Gastrocnemius medialis (tissue), 4 donors: ENCODE measurements around the gene ST14. TPM values are rescaled to one million over a fixed set of nuclear protein-coding genes. Genes with fewer than 3 reads are reported as not detected.
"Not testable (repeated sequence)": the region's sequence is repeated elsewhere in the genome, so short reads cannot be mapped to it uniquely, and the experiment has no call there.

Source experiments
- ATAC-seq, 2 donors: fragments of 150-250 bp; one replicate each; pipeline ENCODE4 v1.9.1; 2016
- DNase-seq, 2 donors: peaks; one replicate each; pipeline ENCODE4 v3.0.0-alpha.2; 2019
- H3K27ac ChIP-seq, 4 donors: fragments of 200-600 bp; sonication (generic); 1 replicate in 1 of 4; 2 replicates in 3 of 4; pipeline ENCODE4 v1.5.1; 2016 to 2018; ENCODE audit warnings: mild to moderate bottlenecking in 2 of 4, moderate library complexity in 1 of 4
- H3K27me3 ChIP-seq, 3 donors: fragments of 200-600 bp; sonication (generic) in 2 of 3; 1 replicate in 1 of 3; 2 replicates in 2 of 3; pipeline versions ENCODE4 v1.5.1 to v1.6.0; 2016 to 2019; ENCODE audit warnings: mild to moderate bottlenecking in 1 of 3, moderate library complexity in 1 of 3
- H3K36me3 ChIP-seq, 2 donors: fragments of 200-600 bp; sonication (generic) in 1 of 2; one replicate each; pipeline ENCODE4 v1.5.1; 2017 to 2018
- H3K4me1 ChIP-seq, 2 donors: fragments of 200-600 bp; sonication (generic) in 1 of 2; one replicate each; pipeline ENCODE4 v1.5.1; 2016 to 2017; ENCODE audit warnings: mild to moderate bottlenecking in 2 of 2
- H3K4me3 ChIP-seq, 4 donors: fragments of 200-600 bp; sonication (generic) in 3 of 4; 1 replicate in 1 of 4; 2 replicates in 3 of 4; pipeline ENCODE4 v1.5.1; 2016 to 2019; ENCODE audit warnings: mild to moderate bottlenecking in 2 of 4
- H3K9me3 ChIP-seq, 3 donors: fragments of 200-600 bp; sonication (generic) in 2 of 3; 1 replicate in 1 of 3; 2 replicates in 2 of 3; pipeline ENCODE4 v1.5.1; 2016 to 2019
- POLR2A ChIP-seq, 2 donors: fragments of 450-650 bp; IDR thresholded peaks; one replicate each; pipeline ENCODE4 v1.6.1; 2017; ENCODE audit warnings: antibody characterized with exemption in 2 of 2, mild to moderate bottlenecking in 2 of 2, moderate library complexity in 2 of 2
- in situ Hi-C, 4 donors: fragments of 200-750 bp; cut with MboI; loops; one replicate each; pipeline versions ENCODE4 v1.15.0 to v1.8.0; 2017; ENCODE audit warnings: low sequenced_read_pairs in 4 of 4
- intact Hi-C: fragments of 100-400 bp; cut with DNase I; formaldehyde crosslinking; loops from one replicate; pipeline ENCODE4 v1.15.1; 2023; ENCODE audit warnings: low total_unique reads
- total RNA-seq, 4 donors: library from RNA; depleted of rRNA; stranded (reverse); fragments of >200 nt; gene quantifications; one replicate each; pipeline versions ENCODE4 v1.1.0 to v1.2.3, GENCODE V29; 2016
- TF ChIP-seq, protein P1 (sequence below), 5 experiments: fragments of 450-650 bp in 3 of 5; fragments of 200-600 bp in 2 of 5; sonication (generic) in 2 of 5; IDR thresholded peaks in 4 of 5; conservative IDR thresholded peaks in 1 of 5; 1 replicate in 4 of 5; 2 replicates in 1 of 5; pipeline ENCODE4 v1.5.1; 2016 to 2019; ENCODE audit warnings: antibody characterized with exemption in 5 of 5, mild to moderate bottlenecking in 3 of 5, moderate library complexity in 3 of 5

Gene ST14
- total RNA-seq, 4 donors from 2014 or later = 0.20 to 2.2 (median 1.3) TPM

DNA sequence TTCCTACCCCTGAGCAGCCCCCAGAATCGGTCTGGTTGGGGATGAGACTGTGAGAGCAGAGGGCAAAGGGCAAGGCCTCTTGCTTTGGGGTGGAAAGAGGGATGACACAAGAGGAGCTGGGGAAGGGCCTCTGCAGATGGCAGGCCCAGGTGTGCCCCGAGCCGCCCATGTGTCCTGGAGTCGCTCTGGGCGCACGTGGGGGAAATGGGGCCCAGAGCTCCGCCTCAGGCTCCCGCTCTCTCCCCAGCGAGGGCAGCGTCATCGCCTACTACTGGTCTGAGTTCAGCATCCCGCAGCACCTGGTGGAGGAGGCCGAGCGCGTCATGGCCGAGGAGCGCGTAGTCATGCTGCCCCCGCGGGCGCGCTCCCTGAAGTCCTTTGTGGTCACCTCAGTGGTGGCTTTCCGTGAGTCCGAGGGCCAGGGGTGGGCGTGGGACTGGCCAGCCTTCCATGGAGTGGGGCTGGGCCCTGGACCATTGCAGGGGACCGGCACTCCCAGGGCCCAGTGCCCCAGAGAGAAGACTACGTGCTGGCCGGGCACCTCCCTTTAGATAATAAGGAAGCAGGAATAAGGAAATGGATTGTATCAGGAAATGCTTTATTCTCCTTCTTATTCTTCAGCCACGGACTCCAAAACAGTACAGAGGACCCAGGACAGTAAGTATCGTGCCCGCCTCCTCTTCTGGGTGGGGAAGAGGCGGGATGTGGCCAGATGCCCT lies 30.1 kb downstream of the ST14 start:
- Histone ChIP-seq H3K4me3 (no peak overlapping the region), H3K27me3 (no peaks in the 10 kb centered on the region), H3K4me1 (no peaks in the 10 kb centered on the region), H3K27ac (no peak overlapping the region), H3K9me3 (no peaks in the 10 kb centered on the region), H3K36me3 (no peaks in the 10 kb centered on the region)
- in situ Hi-C loops (no loop called here), intact Hi-C loops (no loop called here)
- no peak for ATAC-seq
- DNase-seq = no peak
- no peak for TF ChIP-seq POLR2A (IDR thresholded peaks at IDR 0.05)
- TF ChIP-seq, protein P1, sequence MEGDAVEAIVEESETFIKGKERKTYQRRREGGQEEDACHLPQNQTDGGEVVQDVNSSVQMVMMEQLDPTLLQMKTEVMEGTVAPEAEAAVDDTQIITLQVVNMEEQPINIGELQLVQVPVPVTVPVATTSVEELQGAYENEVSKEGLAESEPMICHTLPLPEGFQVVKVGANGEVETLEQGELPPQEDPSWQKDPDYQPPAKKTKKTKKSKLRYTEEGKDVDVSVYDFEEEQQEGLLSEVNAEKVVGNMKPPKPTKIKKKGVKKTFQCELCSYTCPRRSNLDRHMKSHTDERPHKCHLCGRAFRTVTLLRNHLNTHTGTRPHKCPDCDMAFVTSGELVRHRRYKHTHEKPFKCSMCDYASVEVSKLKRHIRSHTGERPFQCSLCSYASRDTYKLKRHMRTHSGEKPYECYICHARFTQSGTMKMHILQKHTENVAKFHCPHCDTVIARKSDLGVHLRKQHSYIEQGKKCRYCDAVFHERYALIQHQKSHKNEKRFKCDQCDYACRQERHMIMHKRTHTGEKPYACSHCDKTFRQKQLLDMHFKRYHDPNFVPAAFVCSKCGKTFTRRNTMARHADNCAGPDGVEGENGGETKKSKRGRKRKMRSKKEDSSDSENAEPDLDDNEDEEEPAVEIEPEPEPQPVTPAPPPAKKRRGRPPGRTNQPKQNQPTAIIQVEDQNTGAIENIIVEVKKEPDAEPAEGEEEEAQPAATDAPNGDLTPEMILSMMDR (IDR thresholded peaks at IDR 0.05 in 4 of 5, conservative IDR thresholded peaks at IDR 0.05 in 1 of 5) = no peak

DNA sequence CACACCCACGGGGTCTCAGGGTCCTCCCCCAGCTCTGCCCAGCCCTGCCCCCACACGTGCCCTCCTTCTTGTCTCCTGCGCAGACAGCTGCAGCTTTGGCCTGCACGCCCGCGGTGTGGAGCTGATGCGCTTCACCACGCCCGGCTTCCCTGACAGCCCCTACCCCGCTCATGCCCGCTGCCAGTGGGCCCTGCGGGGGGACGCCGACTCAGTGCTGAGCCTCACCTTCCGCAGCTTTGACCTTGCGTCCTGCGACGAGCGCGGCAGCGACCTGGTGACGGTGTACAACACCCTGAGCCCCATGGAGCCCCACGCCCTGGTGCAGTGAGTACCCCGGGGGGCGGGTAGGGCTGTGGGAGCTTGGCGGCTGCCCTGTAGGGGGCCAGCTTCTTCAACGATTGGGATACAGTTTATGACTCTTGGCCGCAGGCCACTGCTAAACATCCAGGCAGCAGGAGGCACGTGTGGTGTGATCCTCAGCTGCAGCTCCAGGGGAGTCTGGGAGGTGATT lies 30.8 kb downstream of the ST14 start:
- DNase-seq (no peak), ATAC-seq (no peak)
- TF ChIP-seq, protein P1 (IDR thresholded peaks at IDR 0.05 in 4 of 5, conservative IDR thresholded peaks at IDR 0.05 in 1 of 5) = no peak
- TF ChIP-seq POLR2A (IDR thresholded peaks at IDR 0.05) = no peak
- Histone ChIP-seq H3K36me3 (no peaks in the 10 kb centered on the region), H3K9me3 (no peaks in the 10 kb centered on the region), H3K4me1 (no peaks in the 10 kb centered on the region), H3K27me3 (no peaks in the 10 kb centered on the region), H3K27ac (no peak overlapping the region), H3K4me3 (no peak overlapping the region)
- in situ Hi-C loops (no loop called here), intact Hi-C loops (no loop called here)

DNA sequence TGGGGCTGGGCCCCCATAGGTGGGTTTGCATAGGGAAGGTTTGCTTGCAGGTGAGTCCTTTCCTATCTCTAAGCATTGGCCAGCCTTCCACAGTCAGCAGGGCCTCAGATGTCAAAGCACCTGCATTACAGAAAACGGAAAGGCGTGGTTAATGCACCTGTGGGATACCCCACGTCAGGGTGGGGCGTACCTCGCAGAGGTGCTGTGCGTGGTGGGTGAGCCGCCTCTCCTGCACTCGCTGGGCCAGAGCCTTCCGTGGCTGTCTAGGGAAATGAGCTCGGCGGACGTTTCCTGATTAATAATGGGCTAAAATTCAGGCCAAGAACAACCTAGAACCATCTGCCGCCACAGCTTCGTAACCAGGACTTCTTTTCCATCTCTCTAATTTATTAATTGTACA lies 32.3 kb downstream of the ST14 start:
- Histone ChIP-seq H3K27ac (no peak overlapping the region), H3K4me3 (no peak overlapping the region), H3K4me1 (no peaks in the 10 kb centered on the region), H3K36me3 (no peaks in the 10 kb centered on the region), H3K9me3 (no peaks in the 10 kb centered on the region), H3K27me3 (no peaks in the 10 kb centered on the region)
- DNase-seq (no peak), ATAC-seq (no peak)
- TF ChIP-seq, protein P1 (IDR thresholded peaks at IDR 0.05 in 4 of 5, conservative IDR thresholded peaks at IDR 0.05 in 1 of 5) = no peak
- no peak for TF ChIP-seq POLR2A (IDR thresholded peaks at IDR 0.05)
- in situ Hi-C loops (no loop called here), intact Hi-C loops (no loop called here)

DNA sequence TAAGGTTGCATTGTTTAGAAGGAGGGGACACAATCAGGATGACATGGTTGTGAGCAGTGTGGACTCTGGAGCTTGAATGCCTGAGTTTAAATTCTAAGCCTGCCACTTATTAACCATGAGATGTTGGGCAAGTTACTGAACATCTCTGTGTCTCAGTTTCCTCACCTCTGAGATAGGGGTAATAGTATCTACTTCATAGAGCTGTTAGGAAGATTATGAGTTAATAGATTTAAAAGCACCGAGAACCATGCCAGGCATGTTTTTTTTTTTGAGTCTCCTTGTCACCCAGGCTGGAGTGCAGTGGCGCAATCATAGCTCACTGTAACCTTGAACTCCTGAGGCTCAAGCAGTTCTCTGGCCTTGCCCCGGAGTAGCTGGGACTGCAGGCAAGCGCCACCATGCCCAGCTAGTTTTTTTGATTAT lies 33.3 kb downstream of the ST14 start:
- no peak for TF ChIP-seq POLR2A (IDR thresholded peaks at IDR 0.05)
- TF ChIP-seq, protein P1 (IDR thresholded peaks at IDR 0.05 in 4 of 5, conservative IDR thresholded peaks at IDR 0.05 in 1 of 5) = no peak
- no peak overlapping the region for H3K27ac ChIP-seq
- H3K4me1 ChIP-seq = no peaks in the 10 kb centered on the region
- no peaks in the 10 kb centered on the region for H3K27me3 ChIP-seq
- H3K9me3 ChIP-seq = no peaks in the 10 kb centered on the region
- intact Hi-C loops = no loop called here
- DNase-seq (no peak), ATAC-seq (no peak)
- H3K36me3 ChIP-seq = no peaks in the 10 kb centered on the region
- in situ Hi-C loops = no loop called here
- H3K4me3 ChIP-seq = no peak overlapping the region

DNA sequence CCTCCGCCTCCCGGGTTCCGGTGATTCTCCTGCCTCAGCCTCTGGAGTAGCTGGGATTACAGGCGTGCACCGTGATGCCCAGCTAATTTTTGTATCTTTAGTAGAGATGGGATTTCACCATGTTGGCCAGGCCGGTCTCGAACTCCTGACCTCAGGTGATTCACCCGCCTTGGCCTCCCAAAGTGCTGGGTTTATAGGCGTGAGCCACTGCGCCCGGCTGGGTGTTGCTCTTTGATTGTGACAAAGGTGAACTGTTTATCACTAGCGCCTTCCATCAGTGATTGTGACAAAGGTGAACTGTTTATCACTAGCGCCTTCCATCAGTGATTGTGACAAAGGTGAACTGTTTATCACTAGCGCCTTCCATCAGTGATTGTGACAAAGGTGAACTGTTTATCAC lies 34.0 kb downstream of the ST14 start:
- DNase-seq, H3K9me3 ChIP-seq, H3K27ac ChIP-seq, H3K27me3 ChIP-seq, H3K36me3 ChIP-seq, intact Hi-C loops, in situ Hi-C loops, H3K4me1 ChIP-seq, H3K4me3 ChIP-seq, ATAC-seq: not testable (repeated sequence)
